Nephron (organoid): Measurements from ENCODE around the gene FAM13A.
"Not testable (repeated sequence)": the region's sequence is repeated elsewhere in the genome, so short reads cannot be mapped to it uniquely, and the experiment has no call there.

Experiments used
- H3K27ac Mint-ChIP-seq, 3 experiments: 2 replicates each; pipeline ENCODE4 v1.8.0; 2020; ENCODE audit warnings: mixed read lengths in 3 of 3, mild to moderate bottlenecking in 2 of 3, moderate library complexity in 1 of 3
- H3K27me3 Mint-ChIP-seq: 2 replicates; pipeline ENCODE4 v1.8.0; 2021; ENCODE audit warnings: low read depth, mild to moderate bottlenecking, moderate library complexity, mixed read lengths
- H3K36me3 Mint-ChIP-seq: 2 replicates; pipeline ENCODE4 v1.8.0; 2020; ENCODE audit warnings: low read depth, mixed read lengths
- H3K4me1 Mint-ChIP-seq: 2 replicates; pipeline ENCODE4 v1.8.0; 2020; ENCODE audit warnings: mixed read lengths
- H3K4me3 Mint-ChIP-seq, 3 experiments: 2 replicates each; pipeline ENCODE4 v1.8.0; 2020; ENCODE audit warnings: mild to moderate bottlenecking in 3 of 3, mixed read lengths in 3 of 3, moderate library complexity in 2 of 3
- H3K9me3 Mint-ChIP-seq: 2 replicates; pipeline ENCODE4 v1.8.0; 2020; ENCODE audit warnings: mixed read lengths
- CTCF ChIP-seq, 3 experiments: fragments of 200-600 bp; sonication (generic); IDR thresholded peaks; one replicate each; pipeline ENCODE4 v1.5.0; 2021; ENCODE audit warnings: antibody characterized with exemption in 3 of 3; ENCODE audit not compliant: unreplicated experiment in 3 of 3

FAM13A gene

GRCh38 chr4:88857588-88857987, 199.4 kb downstream of the FAM13A start:
- H3K27ac Mint-ChIP-seq: no peak overlapping the region
- no peak overlapping the region for H3K4me3 Mint-ChIP-seq
- TF ChIP-seq CTCF (IDR thresholded peaks at IDR 0.05; ENCODE audit: unreplicated experiment in 3 of 3): no peak
- H3K4me1 Mint-ChIP-seq: peaks cover 21% of the 10 kb centered on the region
- no peaks in the 10 kb centered on the region for H3K27me3 Mint-ChIP-seq
- H3K36me3 Mint-ChIP-seq: no peaks in the 10 kb centered on the region
- H3K9me3 Mint-ChIP-seq: no peaks in the 10 kb centered on the region

DNA sequence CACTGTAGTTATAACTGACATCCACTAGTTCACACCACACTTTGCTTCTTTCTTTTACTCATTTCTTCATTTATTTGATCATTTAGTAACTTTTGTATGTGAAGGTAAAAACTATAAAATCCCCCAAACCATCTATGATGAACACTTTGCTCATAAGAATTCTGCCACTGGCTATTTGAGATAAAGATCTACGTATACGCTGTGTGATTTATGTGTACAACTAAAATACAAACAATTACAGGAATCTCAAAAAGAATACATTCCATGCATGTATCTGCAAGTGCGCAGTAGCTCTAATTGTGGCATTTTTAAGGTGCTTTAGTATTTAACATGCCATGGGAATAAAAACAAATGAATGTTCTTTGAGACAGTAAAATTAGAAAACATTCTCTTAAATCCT, 202.5 kb downstream of the FAM13A start:
- Mint-ChIP-seq H3K27me3 (no peaks in the 10 kb centered on the region), H3K36me3 (peaks cover 7% of the 10 kb centered on the region), H3K9me3 (no peaks in the 10 kb centered on the region), H3K4me3 (no peak overlapping the region), H3K4me1 (peaks cover 14% of the 10 kb centered on the region), H3K27ac (no peak overlapping the region)
- TF ChIP-seq CTCF (IDR thresholded peaks at IDR 0.05; ENCODE audit: unreplicated experiment in 3 of 3): no peak

GRCh38 chr4:88853583-88853982, 203.4 kb downstream of the FAM13A start:
- H3K4me3 Mint-ChIP-seq, H3K9me3 Mint-ChIP-seq, H3K27me3 Mint-ChIP-seq, H3K27ac Mint-ChIP-seq, H3K4me1 Mint-ChIP-seq: not testable (repeated sequence)
- H3K36me3 Mint-ChIP-seq: peaks cover 11% of the 10 kb centered on the region

GRCh38 chr4:88846206-88846790, 210.7 kb downstream of the FAM13A start:
- H3K36me3 Mint-ChIP-seq: peaks cover 24% of the 10 kb centered on the region
- peaks cover 28% of the 10 kb centered on the region for H3K4me1 Mint-ChIP-seq
- H3K4me3 Mint-ChIP-seq: no peak overlapping the region
- no peaks in the 10 kb centered on the region for H3K9me3 Mint-ChIP-seq
- peak overlapping the region; percentile 39 to 53 (median 48) for H3K27ac Mint-ChIP-seq
- no peak for TF ChIP-seq CTCF (IDR thresholded peaks at IDR 0.05; ENCODE audit: unreplicated experiment in 3 of 3)
- no peaks in the 10 kb centered on the region for H3K27me3 Mint-ChIP-seq

- no peaks in the 10 kb centered on the region for H3K9me3 Mint-ChIP-seq
- H3K4me3 Mint-ChIP-seq: no peak overlapping the region
- peaks cover 27% of the 10 kb centered on the region for H3K36me3 Mint-ChIP-seq
- peak overlapping the region in 2 of 3 experiments; percentile 44 to 65 for H3K27ac Mint-ChIP-seq
- peaks cover 28% of the 10 kb centered on the region for H3K4me1 Mint-ChIP-seq
- no peaks in the 10 kb centered on the region for H3K27me3 Mint-ChIP-seq
- no peak for TF ChIP-seq CTCF (IDR thresholded peaks at IDR 0.05; ENCODE audit: unreplicated experiment in 3 of 3)
Observed at GRCh38 chr4:88843067-88843685, 213.8 kb downstream of the FAM13A start.

- H3K9me3 Mint-ChIP-seq: no peaks in the 10 kb centered on the region
- peaks cover 28% of the 10 kb centered on the region for H3K4me1 Mint-ChIP-seq
- H3K27ac Mint-ChIP-seq: no peak overlapping the region
- H3K36me3 Mint-ChIP-seq: peaks cover 23% of the 10 kb centered on the region
- H3K4me3 Mint-ChIP-seq: no peak overlapping the region
- no peaks in the 10 kb centered on the region for H3K27me3 Mint-ChIP-seq
- no peak for TF ChIP-seq CTCF (IDR thresholded peaks at IDR 0.05; ENCODE audit: unreplicated experiment in 3 of 3)
Observed at GRCh38 chr4:88841635-88842034, 215.3 kb downstream of the FAM13A start.
